WTC11 (cell line): Measurements from ENCODE around the gene PPP1R15B. TPM values are rescaled to one million over a fixed set of nuclear protein-coding genes. Genes with fewer than 3 reads are reported as not detected.
"Not testable (repeated sequence)": the region's sequence is repeated elsewhere in the genome, so short reads cannot be mapped to it uniquely, and the experiment has no call there.

Source experiments
- ATAC-seq: fragments of 200-7000 bp; cut with Tn5 transposase; 2 replicates; pipeline ENCODE4 v1.10.0; 2021; ENCODE audit warnings: mild to moderate bottlenecking, moderate library complexity
- CTCF ChIA-PET: fragments of 300-600 bp; sonication (Branson Sonifier 250); formaldehyde crosslinking; loops from one replicate; lab custom pipeline; 2021; ENCODE audit warnings: antibody characterized with exemption; lab: Charles Lee
- POLR2A ChIA-PET: fragments of 350-600 bp; sonication (Branson Sonifier 250); formaldehyde crosslinking; loops from one replicate; lab custom pipeline; 2021; ENCODE audit warnings: antibody characterized with exemption; lab: Charles Lee
- DNase-seq: peaks from one replicate; pipeline ENCODE4 v3.0.0; 2021; ENCODE audit warnings: low spot score
- H3K27ac Mint-ChIP-seq: 2 replicates; pipeline ENCODE4 v1.8.0; 2021; ENCODE audit warnings: mixed read lengths
- H3K27me3 Mint-ChIP-seq: 2 replicates; pipeline ENCODE4 v1.8.0; 2021; ENCODE audit warnings: low read depth, mild to moderate bottlenecking, moderate library complexity, mixed read lengths
- H3K36me3 Mint-ChIP-seq: 2 replicates; pipeline ENCODE4 v1.8.0; 2021; ENCODE audit warnings: mixed read lengths
- H3K4me1 Mint-ChIP-seq: 2 replicates; pipeline ENCODE4 v1.8.0; 2022; ENCODE audit warnings: mixed read lengths
- H3K4me3 Mint-ChIP-seq: 2 replicates; pipeline ENCODE4 v1.8.0; 2021; ENCODE audit warnings: mild to moderate bottlenecking, moderate library complexity, mixed read lengths
- H3K9me3 Mint-ChIP-seq: 2 replicates; pipeline ENCODE4 v1.8.0; 2021; ENCODE audit warnings: mixed read lengths
- AFF4 ChIP-seq: sonication (generic); formaldehyde crosslinking; IDR thresholded peaks from 2 replicates; pipeline ENCODE4 v1.8.1; 2023; ENCODE audit warnings: mild to moderate bottlenecking, missing genetic modification reagents, borderline replicate concordance
- ATF6 ChIP-seq: sonication (generic); formaldehyde crosslinking; IDR thresholded peaks from 2 replicates; pipeline ENCODE4 v1.8.1; 2023; ENCODE audit warnings: mild to moderate bottlenecking, missing genetic modification reagents
- E2F1 ChIP-seq: sonication (generic); formaldehyde crosslinking; IDR thresholded peaks from 2 replicates; pipeline ENCODE4 v1.8.0; 2022; ENCODE audit warnings: mild to moderate bottlenecking, missing genetic modification reagents
- FOXJ3 ChIP-seq: sonication (generic); formaldehyde crosslinking; IDR thresholded peaks from 2 replicates; pipeline ENCODE4 v1.9.0; 2021; ENCODE audit warnings: missing genetic modification reagents, mild to moderate bottlenecking, borderline replicate concordance
- NFATC4 ChIP-seq: fragments of 250-450 bp; sonication (Bioruptor Pico); IDR thresholded peaks from 2 replicates; pipeline ENCODE4 v1.9.0; 2021; ENCODE audit warnings: mild to moderate bottlenecking
- ZNF281 ChIP-seq: sonication (generic); formaldehyde crosslinking; IDR thresholded peaks from 2 replicates; pipeline ENCODE4 v1.8.0; 2023; ENCODE audit warnings: mild to moderate bottlenecking, missing genetic modification reagents
- ZNF396 ChIP-seq: fragments of 250-450 bp; sonication (Bioruptor Pico); IDR thresholded peaks from 2 replicates; pipeline ENCODE4 v1.8.0; 2021; ENCODE audit warnings: mild to moderate bottlenecking, moderate library complexity, borderline replicate concordance
- ZNF532 ChIP-seq: fragments of 250-450 bp; sonication (Bioruptor Pico); IDR thresholded peaks from 2 replicates; pipeline ENCODE4 v1.9.0; 2021; ENCODE audit warnings: mild to moderate bottlenecking, borderline replicate concordance
- ZNF671 ChIP-seq: fragments of 250-450 bp; sonication (Bioruptor Pico); IDR thresholded peaks from 2 replicates; pipeline ENCODE4 v1.8.0; 2021; ENCODE audit warnings: mild to moderate bottlenecking
- total RNA-seq: library from RNA; stranded (reverse); gene quantifications from 3 replicates; pipeline ENCODE4 v1.2.3, GENCODE V29; 2021

Gene PPP1R15B
- total RNA-seq, 1 experiment from 2014 or later, result 47.7 TPM

- no peak for TF ChIP-seq ZNF532
These were observed 13.0 kb upstream of the PPP1R15B start (continued) for GRCh38 chr1:204424621-204425020.

GRCh38 chr1:204422061-204422705 is 10.6 kb upstream of the PPP1R15B start:
- POLR2A ChIA-PET, result interaction anchor here (1.1 kb wide), 1 partner anchor 9 kb away, joined by 3 read pairs; no protein-coding TSS in a partner anchor
- not testable (repeated sequence) for DNase-seq, H3K9me3 Mint-ChIP-seq, H3K27ac Mint-ChIP-seq, H3K27me3 Mint-ChIP-seq, ATAC-seq, H3K4me3 Mint-ChIP-seq
- CTCF ChIA-PET, result interaction anchor here (1.2 to 2.0 kb wide), 3 partner anchors 9 to 24 kb away, joined by 3 to 13 read pairs (median 4); no protein-coding TSS in a partner anchor
- H3K4me1 Mint-ChIP-seq, result peaks cover 15% of the 10 kb centered on the region
- H3K36me3 Mint-ChIP-seq, result peaks cover 18% of the 10 kb centered on the region

GRCh38 chr1:204421441-204421840 is 9.8 kb upstream of the PPP1R15B start:
- Mint-ChIP-seq H3K36me3 (peaks cover 15% of the 10 kb centered on the region), H3K27ac (no peak overlapping the region), H3K9me3 (no peaks in the 10 kb centered on the region), H3K4me1 (peaks cover 17% of the 10 kb centered on the region), H3K4me3 (no peak overlapping the region), H3K27me3 (no peaks in the 10 kb centered on the region)
- TF ChIP-seq ZNF396 (CRISPR knock-in tag) (no peak), E2F1 (CRISPR knock-in tag) (no peak), ZNF671 (no peak), AFF4 (CRISPR knock-in tag) (no peak), ZNF281 (CRISPR knock-in tag) (no peak), NFATC4 (CRISPR knock-in tag) (no peak), FOXJ3 (CRISPR knock-in tag) (no peak), ATF6 (CRISPR knock-in tag) (no peak)
- ATAC-seq (no peak), DNase-seq (no peak)
- ChIA-PET CTCF (interaction anchor here (2.0 kb wide), 1 partner anchor 10 kb away, joined by 13 read pairs; no protein-coding TSS in a partner anchor), POLR2A (no interaction called here)
